A172 (cell line): ENCODE results near the gene ZMYND8. TPM values are rescaled to one million over a fixed set of nuclear protein-coding genes. Genes with fewer than 3 reads are reported as not detected.
A peak's percentile ranks its signal among the peaks of the same experiment; 100 is the strongest.
"Not testable (repeated sequence)": the region's sequence is repeated elsewhere in the genome, so short reads cannot be mapped to it uniquely, and the experiment has no call there.

ENCODE experiments used
- DNase-seq: peaks from one replicate; pipeline ENCODE4 v3.0.0-alpha.2; 2015; ENCODE audit warnings: low spot score
- total RNA-seq: library from RNA; depleted of rRNA; stranded (reverse); fragments of >200 nt; shearing (Covaris generic); gene quantifications from 2 replicates; pipeline ENCODE4 v1.2.3, GENCODE V29; 2014

ZMYND8 gene
- total RNA-seq, 1 experiment from 2014 or later: 22.1 TPM

GRCh38 chr20:47204008-47204849 lies 152.3 kb downstream of the ZMYND8 start:
- DNase-seq: no peak

- DNase-seq: no peak
Observed at GRCh38 chr20:47202733-47203667, 153.5 kb downstream of the ZMYND8 start.

GRCh38 chr20:47201074-47201730 lies 155.3 kb downstream of the ZMYND8 start:
- no peak for DNase-seq

GRCh38 chr20:47198996-47199552 lies 157.4 kb downstream of the ZMYND8 start:
- no peak for DNase-seq

GRCh38 chr20:47198254-47198671 lies 158.2 kb downstream of the ZMYND8 start:
- no peak for DNase-seq

GRCh38 chr20:47196091-47197081 lies 160.1 kb downstream of the ZMYND8 start:
- peak; percentile 57 for DNase-seq

GRCh38 chr20:47195573-47195972 lies 160.9 kb downstream of the ZMYND8 start:
- no peak for DNase-seq

GRCh38 chr20:47191956-47192355 lies 164.5 kb downstream of the ZMYND8 start:
- DNase-seq: no peak

- DNase-seq: peak; percentile 63
Observed at GRCh38 chr20:47191074-47191673, 165.3 kb downstream of the ZMYND8 start.

GRCh38 chr20:47189060-47189459 lies 167.4 kb downstream of the ZMYND8 start:
- no peak for DNase-seq

- DNase-seq: no peak
Observed at GRCh38 chr20:47188540-47188939, 168.0 kb downstream of the ZMYND8 start.

GRCh38 chr20:47187450-47188195 lies 168.9 kb downstream of the ZMYND8 start:
- DNase-seq: no peak

GRCh38 chr20:47183367-47183766 lies 173.1 kb downstream of the ZMYND8 start:
- DNase-seq: no peak

- DNase-seq: peak; percentile 93
Observed at GRCh38 chr20:47181056-47181862, 175.2 kb downstream of the ZMYND8 start.

- no peak for DNase-seq
Observed at GRCh38 chr20:47179267-47179666, 177.2 kb downstream of the ZMYND8 start.

- no peak for DNase-seq
Observed at GRCh38 chr20:47178851-47179250, 177.6 kb downstream of the ZMYND8 start.

GRCh38 chr20:47178277-47178676 lies 178.2 kb downstream of the ZMYND8 start:
- DNase-seq: no peak

GRCh38 chr20:47176217-47176616 lies 180.3 kb downstream of the ZMYND8 start:
- DNase-seq: not testable (repeated sequence)
